ENCODE results near the gene SHC2.

DNA sequence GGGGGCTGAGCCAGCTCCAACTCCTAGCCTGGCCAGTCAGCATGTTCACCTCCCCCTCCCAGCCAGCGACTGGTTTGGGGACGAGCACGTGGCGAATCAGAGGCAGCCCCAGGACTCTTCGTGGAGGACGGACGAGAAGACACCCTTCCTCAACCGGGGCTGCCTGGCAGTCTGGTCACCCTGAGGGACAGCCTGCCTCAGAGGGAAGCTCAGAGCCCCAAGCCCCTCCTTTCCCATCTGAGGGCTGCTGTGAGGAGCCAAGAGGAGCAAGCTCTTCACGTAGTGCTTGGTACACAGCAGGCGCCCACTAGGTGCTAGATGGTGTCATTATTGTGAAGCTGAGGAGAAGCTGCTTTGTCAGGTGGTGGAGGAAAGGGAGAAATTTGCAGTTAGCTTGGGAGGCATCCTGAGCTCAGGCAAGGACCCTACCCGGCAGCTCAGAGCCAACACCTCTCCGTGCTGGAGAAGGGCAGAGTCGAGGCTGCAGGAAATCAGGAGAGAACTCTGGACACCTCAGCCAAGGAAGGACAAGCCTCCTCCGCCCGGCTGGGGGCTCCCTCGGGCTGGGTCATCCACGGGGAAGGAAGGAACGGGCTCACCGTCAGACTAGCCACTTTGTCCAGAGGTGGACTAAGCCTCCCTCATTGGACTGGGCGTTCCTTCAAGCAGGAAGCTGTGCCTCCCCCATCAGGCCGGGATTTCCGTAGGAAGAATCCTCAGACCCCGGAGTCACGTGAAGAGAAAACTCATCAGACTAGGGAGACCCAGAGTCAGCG is 37.0 kb downstream of the SHC2 start:
- TF ChIP-seq, protein P1, sequence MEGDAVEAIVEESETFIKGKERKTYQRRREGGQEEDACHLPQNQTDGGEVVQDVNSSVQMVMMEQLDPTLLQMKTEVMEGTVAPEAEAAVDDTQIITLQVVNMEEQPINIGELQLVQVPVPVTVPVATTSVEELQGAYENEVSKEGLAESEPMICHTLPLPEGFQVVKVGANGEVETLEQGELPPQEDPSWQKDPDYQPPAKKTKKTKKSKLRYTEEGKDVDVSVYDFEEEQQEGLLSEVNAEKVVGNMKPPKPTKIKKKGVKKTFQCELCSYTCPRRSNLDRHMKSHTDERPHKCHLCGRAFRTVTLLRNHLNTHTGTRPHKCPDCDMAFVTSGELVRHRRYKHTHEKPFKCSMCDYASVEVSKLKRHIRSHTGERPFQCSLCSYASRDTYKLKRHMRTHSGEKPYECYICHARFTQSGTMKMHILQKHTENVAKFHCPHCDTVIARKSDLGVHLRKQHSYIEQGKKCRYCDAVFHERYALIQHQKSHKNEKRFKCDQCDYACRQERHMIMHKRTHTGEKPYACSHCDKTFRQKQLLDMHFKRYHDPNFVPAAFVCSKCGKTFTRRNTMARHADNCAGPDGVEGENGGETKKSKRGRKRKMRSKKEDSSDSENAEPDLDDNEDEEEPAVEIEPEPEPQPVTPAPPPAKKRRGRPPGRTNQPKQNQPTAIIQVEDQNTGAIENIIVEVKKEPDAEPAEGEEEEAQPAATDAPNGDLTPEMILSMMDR (IDR thresholded peaks at IDR 0.05), result no peak
- TF ChIP-seq POLR2A (IDR thresholded peaks at IDR 0.05), result no peak
- no peak for TF ChIP-seq EP300 (IDR thresholded peaks at IDR 0.05)
- no peak for TF ChIP-seq POLR2AphosphoS5 (IDR thresholded peaks at IDR 0.05)
